IMR-90 (cell line): Measurements from ENCODE around the gene DZIP1L. TPM values are rescaled to one million over a fixed set of nuclear protein-coding genes. Genes with fewer than 3 reads are reported as not detected.

Experiments
- ATAC-seq: fragments of 200-7000 bp; cut with Tn5 transposase; 2 replicates; pipeline ENCODE4 v1.9.1; 2020; ENCODE audit warnings: low read depth, mild to moderate bottlenecking, moderate library complexity
- BruUV-seq: library from RNA; stranded (reverse); fragments of 400-500 nt; replicated peaks from 2 replicates; lab custom pipeline; 2021; lab: Mats Ljungman, UMichigan
- CTCF ChIA-PET: fragments of 300-600 bp; formaldehyde crosslinking; extraction: SDS; loops from one replicate; lab custom pipeline; 2021; ENCODE audit warnings: antibody characterized with exemption; lab: Yijun Ruan, JAX
- POLR2A ChIA-PET: fragments of 300-600 bp; sonication (Branson Sonifier 250); formaldehyde crosslinking; loops from one replicate; lab custom pipeline; 2022; ENCODE audit warnings: antibody characterized with exemption; ENCODE audit not compliant: unreplicated experiment; lab: Charles Lee
- DNase-seq: peaks from one replicate; pipeline ENCODE4 v3.0.0; 2013
- H2AFZ ChIP-seq: replicated peaks from 2 replicates; pipeline ENCODE3; 2013; ENCODE audit warnings: low read length, mild to moderate bottlenecking; ENCODE audit not compliant: poor library complexity
- H2AK5ac ChIP-seq: 2 replicates; pipeline ENCODE4 v1.6.1; 2013; ENCODE audit warnings: low read depth, low read length, inconsistent platforms
- H2AK9ac ChIP-seq: replicated peaks from 2 replicates; pipeline ENCODE3; 2013; ENCODE audit warnings: mild to moderate bottlenecking, low read depth, low read length, moderate library complexity; ENCODE audit not compliant: poor library complexity
- H2BK120ac ChIP-seq: 2 replicates; pipeline ENCODE4 v1.6.1; 2013; ENCODE audit warnings: low read depth, low read length, inconsistent platforms
- H2BK15ac ChIP-seq: 3 replicates; pipeline ENCODE4 v1.6.1; 2013; ENCODE audit warnings: low read depth, low read length, inconsistent platforms
- H2BK20ac ChIP-seq: 2 replicates; pipeline ENCODE4 v1.6.1; 2013; ENCODE audit warnings: low read depth, mild to moderate bottlenecking, inconsistent platforms, low read length, moderate library complexity
- H2BK5ac ChIP-seq: 2 replicates; pipeline ENCODE4 v1.6.1; 2013; ENCODE audit warnings: mild to moderate bottlenecking, low read depth, low read length, inconsistent platforms; ENCODE audit not compliant: poor library complexity, severe bottlenecking
- H3K14ac ChIP-seq: replicated peaks from 2 replicates; pipeline ENCODE4 v1.6.1; 2013; ENCODE audit warnings: low read depth, low read length, inconsistent platforms
- H3K18ac ChIP-seq: 2 replicates; pipeline ENCODE4 v1.6.1; 2013; ENCODE audit warnings: low read depth, low read length, control low read depth
- H3K23ac ChIP-seq: 2 replicates; pipeline ENCODE4 v1.6.1; 2013; ENCODE audit warnings: low read depth, low read length, inconsistent platforms
- H3K27ac ChIP-seq: 2 replicates; pipeline ENCODE4 v1.5.1; 2013; ENCODE audit warnings: mild to moderate bottlenecking, control low read depth, low read length; ENCODE audit not compliant: insufficient read depth
- H3K27me3 ChIP-seq: 2 replicates; pipeline ENCODE4 v1.6.1; 2013; ENCODE audit warnings: low read length; ENCODE audit not compliant: control insufficient read depth, insufficient read depth
- H3K36me3 ChIP-seq: 2 replicates; pipeline ENCODE4 v1.6.1; 2013; ENCODE audit warnings: low read length, mixed read lengths; ENCODE audit not compliant: control insufficient read depth, insufficient read depth
- H3K4ac ChIP-seq: 2 replicates; pipeline ENCODE4 v1.6.1; 2013; ENCODE audit warnings: low read depth, low read length, inconsistent platforms
- H3K4me1 ChIP-seq: 2 replicates; pipeline ENCODE4 v1.6.1; 2013; ENCODE audit warnings: low read length, mixed read lengths; ENCODE audit not compliant: control insufficient read depth, insufficient read depth
- H3K4me2 ChIP-seq: 2 replicates; pipeline ENCODE4 v1.6.1; 2013; ENCODE audit warnings: low read depth, mild to moderate bottlenecking, control low read depth, low read length, moderate library complexity
- H3K4me3 ChIP-seq: 2 replicates; pipeline ENCODE4 v1.5.1; 2013; ENCODE audit warnings: low read depth, mild to moderate bottlenecking, control low read depth, low read length, moderate library complexity; ENCODE audit not compliant: insufficient read depth
- H3K56ac ChIP-seq: 2 replicates; pipeline ENCODE4 v1.6.1; 2013; ENCODE audit warnings: low read length, inconsistent platforms; ENCODE audit not compliant: insufficient read depth; ENCODE audit errors: extremely low read depth
- H3K79me1 ChIP-seq, 2 experiments: 2 replicates each; pipeline ENCODE4 v1.6.1; 2013; ENCODE audit warnings: low read length in 2 of 2, inconsistent platforms in 1 of 2, low read depth in 1 of 2
- H3K9ac ChIP-seq: 2 replicates; pipeline ENCODE4 v1.6.1; 2013; ENCODE audit warnings: low read depth, low read length, control low read depth
- H3K9me1 ChIP-seq: 2 replicates; pipeline ENCODE4 v1.6.1; 2013; ENCODE audit warnings: low read length, inconsistent platforms; ENCODE audit not compliant: insufficient read depth
- H3K9me3 ChIP-seq: 2 replicates; pipeline ENCODE4 v1.6.1; 2013; ENCODE audit warnings: low read length; ENCODE audit not compliant: control insufficient read depth, insufficient read depth
- H4K20me1 ChIP-seq: 2 replicates; pipeline ENCODE4 v1.6.1; 2013; ENCODE audit warnings: low read length, inconsistent platforms; ENCODE audit not compliant: insufficient read depth
- H4K5ac ChIP-seq: 2 replicates; pipeline ENCODE4 v1.6.1; 2013; ENCODE audit warnings: mild to moderate bottlenecking, low read depth, low read length, control low read depth
- H4K8ac ChIP-seq, 2 experiments: 2 replicates each; pipeline ENCODE4 v1.6.1; 2013; ENCODE audit warnings: low read depth in 2 of 2, low read length in 2 of 2, control low read depth in 1 of 2, inconsistent platforms in 1 of 2
- H4K91ac ChIP-seq: 2 replicates; pipeline ENCODE4 v1.6.1; 2013; ENCODE audit warnings: low read depth, low read length, inconsistent platforms; ENCODE audit not compliant: insufficient read depth
- FOS ChIP-seq: fragments of 150-350 bp; IDR thresholded peaks from 2 replicates; pipeline ENCODE4 v1.6.1; 2016; ENCODE audit warnings: low read depth, low read length
- MAFK ChIP-seq: IDR thresholded peaks from 2 replicates; pipeline ENCODE4 v1.6.1; 2012; ENCODE audit warnings: low read depth, low read length, improper control_type of control experiment
- MXI1 ChIP-seq: IDR thresholded peaks from 2 replicates; pipeline ENCODE4 v1.6.1; 2012; ENCODE audit warnings: low read depth, mild to moderate bottlenecking, low read length, moderate library complexity, borderline replicate concordance
- NFE2L2 ChIP-seq: fragments of 150-350 bp; IDR thresholded peaks from 2 replicates; pipeline ENCODE4 v1.6.1; 2016; ENCODE audit warnings: low read depth, mild to moderate bottlenecking, low read length
- POLR2A ChIP-seq: IDR thresholded peaks from 2 replicates; pipeline ENCODE4 v1.6.1; 2012; ENCODE audit warnings: mild to moderate bottlenecking, low read depth, low read length
- RAD21 ChIP-seq: IDR thresholded peaks from 2 replicates; pipeline ENCODE4 v1.6.1; 2012; ENCODE audit warnings: low read length, improper control_type of control experiment
- SMC3 ChIP-seq: fragments of 150-350 bp; IDR thresholded peaks from 2 replicates; pipeline ENCODE4 v1.6.1; 2016; ENCODE audit warnings: low read depth, mild to moderate bottlenecking, antibody characterized with exemption, low read length, moderate library complexity
- whole genome bisulfite sequencing, 2 experiments: methylation state at CpG; one replicate each; pipeline versions ENCODE4 v1.1.5 to v1.1.7; 2013; ENCODE audit warnings: missing lambda C conversion rate in 2 of 2; ENCODE audit not compliant: insufficient read length in 1 of 2; ENCODE audit errors: extremely low coverage in 2 of 2; 5-methylcytosine and 5-hydroxymethylcytosine counted together
- dilution Hi-C: fragments of 300-500 bp; cut with HindIII; formaldehyde crosslinking; loops from one replicate; pipeline ENCODE4 v1.14.3; 2018; ENCODE audit warnings: low sequenced_read_pairs; ENCODE audit not compliant: unreplicated experiment
- in situ Hi-C: fragments of 300-500 bp; cut with MboI; formaldehyde crosslinking; loops from 3 replicates; pipeline ENCODE4 v1.14.3; 2019; ENCODE audit warnings: low sequenced_read_pairs, inconsistent platforms, mixed read lengths
- intact Hi-C: fragments of 100-400 bp; cut with micrococcal nuclease; formaldehyde crosslinking; loops from 2 replicates; pipeline ENCODE4 v1.10.0; 2022
- polyA plus RNA-seq, 3 experiments: library from polyadenylated mRNA; depleted of rRNA; stranded (reverse); fragments of >200 nt; gene quantifications; 2 replicates each; pipeline ENCODE4 v1.2.3, GENCODE V29; 2012; ENCODE audit warnings: low replicate concordance in 1 of 3
- total RNA-seq: library from RNA; depleted of rRNA; stranded (reverse); fragments of >200 nt; gene quantifications from 2 replicates; pipeline ENCODE4 v1.2.3, GENCODE V29; 2012
- TF ChIP-seq, protein P1 (sequence below): conservative IDR thresholded peaks from 2 replicates; pipeline ENCODE4 v1.5.1; 2012; ENCODE audit warnings: mild to moderate bottlenecking, low read depth, low read length, improper control_type of control experiment
- TF ChIP-seq, protein P2 (sequence below): fragments of 150-350 bp; IDR thresholded peaks from 2 replicates; pipeline ENCODE4 v1.6.1; 2016; ENCODE audit warnings: low read depth, mild to moderate bottlenecking, low read length, moderate library complexity, borderline replicate concordance

The DZIP1L gene
- total and polyA plus RNA-seq, 2 of the 4 experiments (the other 2 are of a cell fraction): 12.9 to 14.7 TPM

DNA sequence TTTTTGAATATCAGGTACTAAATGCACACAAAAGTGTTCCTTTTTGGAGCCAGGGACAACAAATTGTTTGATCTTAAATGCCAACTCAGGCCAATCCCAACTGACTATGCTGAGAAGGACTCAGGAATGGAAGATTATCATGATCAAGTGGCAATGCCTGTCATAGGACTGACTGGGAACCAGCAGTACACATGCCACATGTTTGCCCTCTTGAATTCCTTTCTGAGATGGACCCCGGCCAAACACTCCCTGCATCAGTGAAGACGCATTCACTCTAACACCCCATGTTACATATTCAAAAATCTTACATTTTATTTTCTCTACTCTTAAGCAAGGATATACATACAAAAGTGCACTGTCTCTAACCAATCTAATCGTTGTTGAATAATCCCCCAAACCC lies 69.3 kb downstream of the DZIP1L start:
- H3K4me3 ChIP-seq: no peak overlapping the region
- H3K27ac ChIP-seq: no peak overlapping the region
- WGBS, 2 experiments: 100% methylated on average over 1 of the region's 3 CpGs; no CpG with 5 or more reads in 1 of the 2 experiments
- intact Hi-C loops (loop anchor here (5.0 to 10.0 kb wide), 2 partner anchors 1011 to 1154 kb away; no protein-coding TSS in a partner anchor), in situ Hi-C loops (no loop called here), dilution Hi-C loops (no loop called here)
- TF ChIP-seq MAFK (no peak), FOS (no peak), POLR2A (no peak), SMC3 (no peak), NFE2L2 (no peak), RAD21 (no peak), MXI1 (no peak)
- TF ChIP-seq, protein P1, sequence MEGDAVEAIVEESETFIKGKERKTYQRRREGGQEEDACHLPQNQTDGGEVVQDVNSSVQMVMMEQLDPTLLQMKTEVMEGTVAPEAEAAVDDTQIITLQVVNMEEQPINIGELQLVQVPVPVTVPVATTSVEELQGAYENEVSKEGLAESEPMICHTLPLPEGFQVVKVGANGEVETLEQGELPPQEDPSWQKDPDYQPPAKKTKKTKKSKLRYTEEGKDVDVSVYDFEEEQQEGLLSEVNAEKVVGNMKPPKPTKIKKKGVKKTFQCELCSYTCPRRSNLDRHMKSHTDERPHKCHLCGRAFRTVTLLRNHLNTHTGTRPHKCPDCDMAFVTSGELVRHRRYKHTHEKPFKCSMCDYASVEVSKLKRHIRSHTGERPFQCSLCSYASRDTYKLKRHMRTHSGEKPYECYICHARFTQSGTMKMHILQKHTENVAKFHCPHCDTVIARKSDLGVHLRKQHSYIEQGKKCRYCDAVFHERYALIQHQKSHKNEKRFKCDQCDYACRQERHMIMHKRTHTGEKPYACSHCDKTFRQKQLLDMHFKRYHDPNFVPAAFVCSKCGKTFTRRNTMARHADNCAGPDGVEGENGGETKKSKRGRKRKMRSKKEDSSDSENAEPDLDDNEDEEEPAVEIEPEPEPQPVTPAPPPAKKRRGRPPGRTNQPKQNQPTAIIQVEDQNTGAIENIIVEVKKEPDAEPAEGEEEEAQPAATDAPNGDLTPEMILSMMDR: no peak
- TF ChIP-seq, protein P2, sequence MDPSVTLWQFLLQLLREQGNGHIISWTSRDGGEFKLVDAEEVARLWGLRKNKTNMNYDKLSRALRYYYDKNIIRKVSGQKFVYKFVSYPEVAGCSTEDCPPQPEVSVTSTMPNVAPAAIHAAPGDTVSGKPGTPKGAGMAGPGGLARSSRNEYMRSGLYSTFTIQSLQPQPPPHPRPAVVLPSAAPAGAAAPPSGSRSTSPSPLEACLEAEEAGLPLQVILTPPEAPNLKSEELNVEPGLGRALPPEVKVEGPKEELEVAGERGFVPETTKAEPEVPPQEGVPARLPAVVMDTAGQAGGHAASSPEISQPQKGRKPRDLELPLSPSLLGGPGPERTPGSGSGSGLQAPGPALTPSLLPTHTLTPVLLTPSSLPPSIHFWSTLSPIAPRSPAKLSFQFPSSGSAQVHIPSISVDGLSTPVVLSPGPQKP: no peak
- DNase-seq: no peak
- ATAC-seq: no peak
- no peaks in the 10 kb centered on the region for H3K27me3 ChIP-seq
- BruUV-seq: no TSS peak
- ChIA-PET CTCF (no interaction called here), POLR2A (no interaction called here)
- no peak overlapping the region for H2AK9ac ChIP-seq
- H3K9ac ChIP-seq: no peak overlapping the region
- H3K4me1 ChIP-seq: peaks cover 19% of the 10 kb centered on the region
- H2BK15ac ChIP-seq: no peak overlapping the region
- no peak overlapping the region for H2BK20ac ChIP-seq
- no peak overlapping the region for H3K4ac ChIP-seq
- H3K9me1 ChIP-seq: peaks cover 13% of the 10 kb centered on the region
- peaks cover 4% of the 10 kb centered on the region for H4K20me1 ChIP-seq
- H3K9me3 ChIP-seq: no peaks in the 10 kb centered on the region
- no peak overlapping the region for H3K4me2 ChIP-seq
- no peak overlapping the region for H4K5ac ChIP-seq
- H2AK5ac ChIP-seq: no peak overlapping the region; the same call in 1 of the 2 replicates
- H3K18ac ChIP-seq: no peak overlapping the region
- no peak overlapping the region for H4K8ac ChIP-seq
- H2AFZ ChIP-seq: no peak overlapping the region
- no peak overlapping the region for H3K56ac ChIP-seq
- H3K14ac ChIP-seq: no peak overlapping the region
- peaks cover 2 to 14% of the 10 kb centered on the region in 2 experiments; a peak in 3 of 4 replicates for H3K79me1 ChIP-seq
- no peaks in the 10 kb centered on the region for H3K36me3 ChIP-seq
- no peak overlapping the region for H4K91ac ChIP-seq
- no peak overlapping the region for H3K23ac ChIP-seq
- H2BK5ac ChIP-seq: no peak overlapping the region
- no peak overlapping the region for H2BK120ac ChIP-seq
